ENCODE measurements around the gene NHEJ1. TPM values are rescaled to one million over a fixed set of nuclear protein-coding genes. Genes with fewer than 3 reads are reported as not detected.

Gene NHEJ1
- total and polyA plus RNA-seq, 9 of the 15 experiments (the other 6 are each of a cell fraction or from before 2014, with no cell fraction given), result 9.0 to 23.7 (median 13.9) TPM

DNA sequence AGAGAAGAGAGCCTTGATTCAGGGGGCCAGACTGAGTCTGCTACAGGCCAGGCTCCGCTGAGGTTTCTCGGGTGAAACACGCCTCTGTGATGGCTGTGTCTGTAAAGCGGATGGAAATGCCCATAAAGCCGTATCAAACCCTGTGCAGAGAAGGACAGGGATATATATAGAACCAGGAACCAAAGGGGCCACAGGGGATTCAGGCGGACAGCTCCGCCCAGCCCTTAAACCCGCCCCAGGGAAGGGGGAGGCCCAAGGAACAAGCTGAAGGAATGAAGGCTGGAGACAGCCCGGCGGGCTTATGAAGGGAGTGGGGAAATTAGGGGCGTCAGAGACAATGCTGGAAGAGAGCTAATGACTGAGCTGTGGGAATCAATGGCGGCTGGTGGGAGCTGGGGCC lies 42.1 kb downstream of the NHEJ1 start (continued):
- TF ChIP-seq, protein P1, sequence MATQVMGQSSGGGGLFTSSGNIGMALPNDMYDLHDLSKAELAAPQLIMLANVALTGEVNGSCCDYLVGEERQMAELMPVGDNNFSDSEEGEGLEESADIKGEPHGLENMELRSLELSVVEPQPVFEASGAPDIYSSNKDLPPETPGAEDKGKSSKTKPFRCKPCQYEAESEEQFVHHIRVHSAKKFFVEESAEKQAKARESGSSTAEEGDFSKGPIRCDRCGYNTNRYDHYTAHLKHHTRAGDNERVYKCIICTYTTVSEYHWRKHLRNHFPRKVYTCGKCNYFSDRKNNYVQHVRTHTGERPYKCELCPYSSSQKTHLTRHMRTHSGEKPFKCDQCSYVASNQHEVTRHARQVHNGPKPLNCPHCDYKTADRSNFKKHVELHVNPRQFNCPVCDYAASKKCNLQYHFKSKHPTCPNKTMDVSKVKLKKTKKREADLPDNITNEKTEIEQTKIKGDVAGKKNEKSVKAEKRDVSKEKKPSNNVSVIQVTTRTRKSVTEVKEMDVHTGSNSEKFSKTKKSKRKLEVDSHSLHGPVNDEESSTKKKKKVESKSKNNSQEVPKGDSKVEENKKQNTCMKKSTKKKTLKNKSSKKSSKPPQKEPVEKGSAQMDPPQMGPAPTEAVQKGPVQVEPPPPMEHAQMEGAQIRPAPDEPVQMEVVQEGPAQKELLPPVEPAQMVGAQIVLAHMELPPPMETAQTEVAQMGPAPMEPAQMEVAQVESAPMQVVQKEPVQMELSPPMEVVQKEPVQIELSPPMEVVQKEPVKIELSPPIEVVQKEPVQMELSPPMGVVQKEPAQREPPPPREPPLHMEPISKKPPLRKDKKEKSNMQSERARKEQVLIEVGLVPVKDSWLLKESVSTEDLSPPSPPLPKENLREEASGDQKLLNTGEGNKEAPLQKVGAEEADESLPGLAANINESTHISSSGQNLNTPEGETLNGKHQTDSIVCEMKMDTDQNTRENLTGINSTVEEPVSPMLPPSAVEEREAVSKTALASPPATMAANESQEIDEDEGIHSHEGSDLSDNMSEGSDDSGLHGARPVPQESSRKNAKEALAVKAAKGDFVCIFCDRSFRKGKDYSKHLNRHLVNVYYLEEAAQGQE (IDR thresholded peaks at IDR 0.05; ENCODE audit: borderline replicate concordance), result no peak
- TF ChIP-seq, protein P1 (CRISPR knock-in tag; IDR thresholded peaks at IDR 0.05; ENCODE audit: low read depth), result no peak
- TF ChIP-seq, protein P2, sequence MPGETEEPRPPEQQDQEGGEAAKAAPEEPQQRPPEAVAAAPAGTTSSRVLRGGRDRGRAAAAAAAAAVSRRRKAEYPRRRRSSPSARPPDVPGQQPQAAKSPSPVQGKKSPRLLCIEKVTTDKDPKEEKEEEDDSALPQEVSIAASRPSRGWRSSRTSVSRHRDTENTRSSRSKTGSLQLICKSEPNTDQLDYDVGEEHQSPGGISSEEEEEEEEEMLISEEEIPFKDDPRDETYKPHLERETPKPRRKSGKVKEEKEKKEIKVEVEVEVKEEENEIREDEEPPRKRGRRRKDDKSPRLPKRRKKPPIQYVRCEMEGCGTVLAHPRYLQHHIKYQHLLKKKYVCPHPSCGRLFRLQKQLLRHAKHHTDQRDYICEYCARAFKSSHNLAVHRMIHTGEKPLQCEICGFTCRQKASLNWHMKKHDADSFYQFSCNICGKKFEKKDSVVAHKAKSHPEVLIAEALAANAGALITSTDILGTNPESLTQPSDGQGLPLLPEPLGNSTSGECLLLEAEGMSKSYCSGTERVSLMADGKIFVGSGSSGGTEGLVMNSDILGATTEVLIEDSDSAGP (CRISPR knock-in tag; IDR thresholded peaks at IDR 0.05), result no peak
- TF ChIP-seq, protein P3, sequence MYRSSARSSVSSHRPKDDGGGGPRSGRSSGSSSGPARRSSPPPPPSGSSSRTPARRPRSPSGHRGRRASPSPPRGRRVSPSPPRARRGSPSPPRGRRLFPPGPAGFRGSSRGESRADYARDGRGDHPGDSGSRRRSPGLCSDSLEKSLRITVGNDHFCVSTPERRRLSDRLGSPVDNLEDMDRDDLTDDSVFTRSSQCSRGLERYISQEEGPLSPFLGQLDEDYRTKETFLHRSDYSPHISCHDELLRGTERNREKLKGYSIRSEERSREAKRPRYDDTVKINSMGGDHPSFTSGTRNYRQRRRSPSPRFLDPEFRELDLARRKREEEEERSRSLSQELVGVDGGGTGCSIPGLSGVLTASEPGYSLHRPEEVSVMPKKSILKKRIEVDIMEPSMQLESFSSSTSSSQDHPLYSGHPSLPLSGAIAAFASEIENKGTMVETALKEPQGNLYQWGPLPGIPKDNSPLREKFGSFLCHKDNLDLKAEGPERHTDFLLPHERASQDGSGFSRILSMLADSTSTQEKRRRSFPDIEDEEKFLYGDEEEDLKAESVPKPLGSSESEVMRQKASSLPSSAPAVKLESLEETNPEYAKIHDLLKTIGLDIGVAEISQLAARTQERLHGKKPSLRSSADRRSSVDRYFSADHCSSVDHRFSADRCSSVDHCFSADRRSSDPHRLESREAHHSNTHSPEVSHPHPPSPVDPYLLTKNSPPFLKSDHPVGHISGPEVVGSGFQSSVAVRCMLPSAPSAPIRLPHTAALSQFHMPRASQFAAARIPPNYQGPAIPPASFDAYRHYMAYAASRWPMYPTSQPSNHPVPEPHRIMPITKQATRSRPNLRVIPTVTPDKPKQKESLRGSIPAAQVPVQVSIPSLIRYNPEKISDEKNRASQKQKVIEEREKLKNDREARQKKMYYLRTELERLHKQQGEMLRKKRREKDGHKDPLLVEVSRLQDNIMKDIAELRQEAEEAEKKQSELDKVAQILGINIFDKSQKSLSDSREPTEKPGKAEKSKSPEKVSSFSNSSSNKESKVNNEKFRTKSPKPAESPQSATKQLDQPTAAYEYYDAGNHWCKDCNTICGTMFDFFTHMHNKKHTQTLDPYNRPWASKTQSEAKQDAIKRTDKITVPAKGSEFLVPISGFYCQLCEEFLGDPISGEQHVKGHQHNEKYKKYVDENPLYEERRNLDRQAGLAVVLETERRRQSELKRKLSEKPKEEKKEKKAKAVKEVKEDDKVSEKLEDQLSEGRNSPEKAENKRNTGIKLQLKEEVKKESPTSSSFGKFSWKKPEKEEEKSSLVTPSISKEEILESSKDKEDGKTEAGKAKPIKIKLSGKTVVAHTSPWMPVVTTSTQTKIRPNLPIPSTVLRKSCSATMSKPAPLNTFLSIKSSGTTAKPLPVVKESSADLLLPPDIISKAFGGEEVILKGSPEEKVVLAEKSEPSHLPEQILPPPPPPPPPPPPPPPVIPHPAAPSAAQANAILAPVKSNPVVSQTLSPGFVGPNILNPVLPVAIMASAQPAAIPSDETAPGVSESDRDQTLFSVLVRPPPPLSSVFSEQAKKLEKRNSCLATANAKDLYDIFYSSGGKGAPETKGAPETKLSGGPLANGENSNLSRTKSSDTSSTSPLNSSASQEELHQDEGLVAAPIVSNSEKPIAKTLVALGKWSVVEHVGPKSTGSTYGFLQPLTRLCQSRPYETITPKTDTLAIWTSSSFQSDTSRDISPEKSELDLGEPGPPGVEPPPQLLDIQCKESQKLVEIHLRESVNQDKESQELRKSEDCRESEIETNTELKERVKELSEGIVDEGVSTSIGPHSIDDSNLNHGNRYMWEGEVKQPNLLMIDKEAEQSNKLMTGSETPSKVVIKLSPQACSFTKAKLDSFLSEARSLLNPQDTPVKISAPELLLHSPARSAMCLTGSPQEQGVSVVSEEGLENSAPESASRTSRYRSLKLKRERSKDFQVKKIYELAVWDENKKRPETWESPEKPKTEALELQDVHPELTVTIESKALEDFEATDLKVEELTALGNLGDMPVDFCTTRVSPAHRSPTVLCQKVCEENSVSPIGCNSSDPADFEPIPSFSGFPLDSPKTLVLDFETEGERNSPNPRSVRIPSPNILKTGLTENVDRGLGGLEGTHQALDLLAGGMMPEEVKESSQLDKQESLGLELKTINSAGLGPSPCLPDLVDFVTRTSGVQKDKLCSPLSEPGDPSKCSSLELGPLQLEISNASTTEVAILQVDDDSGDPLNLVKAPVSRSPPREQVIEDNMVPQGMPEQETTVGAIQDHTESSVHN (IDR thresholded peaks at IDR 0.05; ENCODE audit: borderline replicate concordance in 1 of 2, low read depth in 1 of 2), result no peak
- TF ChIP-seq ZNF764 (CRISPR knock-in tag; IDR thresholded peaks at IDR 0.05; ENCODE audit: low read depth) (no peak), SIN3B (IDR thresholded peaks at IDR 0.05; ENCODE audit: low read depth) (no peak), ILK (tag; IDR thresholded peaks at IDR 0.05; ENCODE audit: borderline replicate concordance, low read depth) (no peak)
- TF ChIP-seq, protein P4, sequence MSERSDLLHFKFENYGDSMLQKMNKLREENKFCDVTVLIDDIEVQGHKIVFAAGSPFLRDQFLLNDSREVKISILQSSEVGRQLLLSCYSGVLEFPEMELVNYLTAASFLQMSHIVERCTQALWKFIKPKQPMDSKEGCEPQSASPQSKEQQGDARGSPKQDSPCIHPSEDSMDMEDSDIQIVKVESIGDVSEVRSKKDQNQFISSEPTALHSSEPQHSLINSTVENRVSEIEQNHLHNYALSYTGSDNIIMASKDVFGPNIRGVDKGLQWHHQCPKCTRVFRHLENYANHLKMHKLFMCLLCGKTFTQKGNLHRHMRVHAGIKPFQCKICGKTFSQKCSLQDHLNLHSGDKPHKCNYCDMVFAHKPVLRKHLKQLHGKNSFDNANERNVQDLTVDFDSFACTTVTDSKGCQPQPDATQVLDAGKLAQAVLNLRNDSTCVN (CRISPR knock-in tag; IDR thresholded peaks at IDR 0.05), result no peak

All from K562 (cell line).